ENCODE measurements around the gene POU2F3.

POU2F3 gene

GRCh38 chr11:120337355-120338106 is 97.6 kb downstream of the POU2F3 start:
- peak overlapping the region; percentile 94 for H3K27ac ChIP-seq (ENCODE audit: extremely low read depth, low read depth, low read length)
- TF ChIP-seq ZBTB8A (tag by site-specific recombination; IDR thresholded peaks at IDR 0.05) (no peak), PRDM10 (tag by site-specific recombination; IDR thresholded peaks at IDR 0.05) (peak; percentile 65; the same call in 1 of the 2 replicates), SP7 (tag by site-specific recombination; IDR thresholded peaks at IDR 0.05) (no peak), REST (tag by site-specific recombination; IDR thresholded peaks at IDR 0.05) (no peak), REPIN1 (tag by site-specific recombination; IDR thresholded peaks at IDR 0.05; ENCODE audit: low read depth) (no peak), ZNF112 (tag by site-specific recombination; IDR thresholded peaks at IDR 0.05) (no peak), ZFHX2 (tag by site-specific recombination; conservative IDR thresholded peaks at IDR 0.05) (no peak), ZNF560 (tag by site-specific recombination; IDR thresholded peaks at IDR 0.05; ENCODE audit: borderline replicate concordance) (no peak), BCL6B (tag by site-specific recombination; IDR thresholded peaks at IDR 0.05) (no peak), ZNF707 (tag by site-specific recombination; IDR thresholded peaks at IDR 0.05) (no peak), PBX3 (CRISPR knock-in tag; IDR thresholded peaks at IDR 0.05) (no peak), PRDM6 (tag by site-specific recombination; IDR thresholded peaks at IDR 0.05) (peak; percentile 67), ZNF600 (tag by site-specific recombination; IDR thresholded peaks at IDR 0.05) (peak; percentile 67; the same call in 1 of the 2 replicates), KLF9 (tag by site-specific recombination; IDR thresholded peaks at IDR 0.05; ENCODE audit: low read depth) (no peak), ZNF571 (tag by site-specific recombination; IDR thresholded peaks at IDR 0.05) (no peak), ZNF692 (tag by site-specific recombination; IDR thresholded peaks at IDR 0.05) (no peak), ZNF16 (tag by site-specific recombination; IDR thresholded peaks at IDR 0.05; ENCODE audit: low read depth) (no peak), ZBTB17 (tag by site-specific recombination; IDR thresholded peaks at IDR 0.05) (peak; percentile 25), PRDM4 (tag by site-specific recombination; IDR thresholded peaks at IDR 0.05) (peak; percentile 12; the same call in 1 of the 2 replicates), ZNF776 (tag by site-specific recombination; IDR thresholded peaks at IDR 0.05; ENCODE audit: borderline replicate concordance) (no peak), ZBTB48 (tag by site-specific recombination; IDR thresholded peaks at IDR 0.05) (no peak)

More at GRCh38 chr11:120337355-120338106, 97.6 kb downstream of the POU2F3 start:
- Histone ChIP-seq H3K4me1 (ENCODE audit: control insufficient read depth, insufficient read depth, low read length) (no peaks in the 10 kb centered on the region), H3K4me3 (ENCODE audit: low read depth, low read length) (peak overlapping the region; percentile 84), H3K36me3 (ENCODE audit: control insufficient read depth in 2 of 2, insufficient read depth in 1 of 2, low read length in 2 of 2) (no peaks in the 10 kb centered on the region), H3K9me3 (ENCODE audit: control insufficient read depth, insufficient read depth, low read depth, low read length) (no peaks in the 10 kb centered on the region)
- ChIA-PET POLR2A (interaction anchor here (0.6 to 1.8 kb wide), 7 partner anchors 13 to 159 kb away, joined by 3 to 5 read pairs (median 4); partner anchors contain the start of gene TLCD5), CTCF (interaction anchor here (0.7 to 1.5 kb wide), 4 partner anchors 48 to 173 kb away, joined by 4 to 7 read pairs (median 5); no protein-coding TSS in a partner anchor)
